Smooth muscle cell of bladder (primary cell): ENCODE results near the gene LBHD1. TPM values are rescaled to one million over a fixed set of nuclear protein-coding genes. Genes with fewer than 3 reads are reported as not detected.

Experiments
- total RNA-seq: library from RNA; depleted of rRNA; stranded (reverse); fragments of >200 nt; gene quantifications from 2 replicates; pipeline ENCODE4 v1.2.3, GENCODE V29; 2014

LBHD1 gene
- total RNA-seq, result 2.4 and 3.0 TPM in 2 replicates

GRCh38 chr11:62671608-62672389 is at the start of gene LBHD1, which contains the start of gene UQCC3:
Gene LBHD1 (minus strand): TSS chr11:62672267. CDS start chr11:62670031, 2,236 bp downstream.
Gene UQCC3 (plus strand): TSS chr11:62671673. CDS start chr11:62671746, 73 bp downstream.

DNA sequence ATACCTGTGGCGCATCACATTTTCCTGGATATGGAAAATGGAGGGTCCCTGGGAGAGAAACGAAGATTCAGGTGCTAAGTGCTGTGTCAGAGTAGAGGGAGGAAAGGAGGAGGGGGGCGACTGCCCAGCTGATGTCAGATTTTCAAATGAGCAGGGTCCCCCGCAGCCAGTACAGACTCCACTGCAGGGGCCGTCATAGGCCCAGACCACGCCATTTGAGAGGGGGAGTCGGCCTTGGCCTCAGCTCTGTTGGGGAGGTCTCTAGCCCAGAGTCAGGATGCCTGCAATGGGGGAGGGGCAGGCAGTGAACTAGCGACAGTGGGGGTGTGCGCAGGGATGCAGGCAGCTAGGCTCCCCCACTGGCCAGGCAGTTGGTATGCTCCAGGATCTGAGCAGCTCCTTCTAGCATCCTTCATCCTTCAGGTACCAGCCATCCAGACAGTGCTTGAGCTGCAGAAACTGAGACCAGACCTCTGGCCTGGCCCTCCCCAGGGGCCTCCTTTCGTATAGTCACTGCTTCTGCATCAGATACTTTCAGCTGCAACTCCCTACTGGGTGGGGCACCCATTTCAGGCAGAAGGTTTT is 35.3 kb upstream of the LBHD1 start, which contains the start of the genes BSCL2 and GNG3:
Gene BSCL2, minus strand, starts transcription at position 148 of the 585 bp plus-strand sequence. CDS start 229 bp downstream, outside the sequence.
Gene GNG3, plus strand, starts transcription at position 400 of the 585 bp plus-strand sequence. CDS start 620 bp downstream, outside the sequence.

GRCh38 chr11:62689421-62690183 is 17.5 kb upstream of the LBHD1 start, which contains the start of gene LRRN4CL:
Gene LRRN4CL (minus strand): TSS chr11:62689530. CDS start chr11:62688508, 1,022 bp downstream.

DNA sequence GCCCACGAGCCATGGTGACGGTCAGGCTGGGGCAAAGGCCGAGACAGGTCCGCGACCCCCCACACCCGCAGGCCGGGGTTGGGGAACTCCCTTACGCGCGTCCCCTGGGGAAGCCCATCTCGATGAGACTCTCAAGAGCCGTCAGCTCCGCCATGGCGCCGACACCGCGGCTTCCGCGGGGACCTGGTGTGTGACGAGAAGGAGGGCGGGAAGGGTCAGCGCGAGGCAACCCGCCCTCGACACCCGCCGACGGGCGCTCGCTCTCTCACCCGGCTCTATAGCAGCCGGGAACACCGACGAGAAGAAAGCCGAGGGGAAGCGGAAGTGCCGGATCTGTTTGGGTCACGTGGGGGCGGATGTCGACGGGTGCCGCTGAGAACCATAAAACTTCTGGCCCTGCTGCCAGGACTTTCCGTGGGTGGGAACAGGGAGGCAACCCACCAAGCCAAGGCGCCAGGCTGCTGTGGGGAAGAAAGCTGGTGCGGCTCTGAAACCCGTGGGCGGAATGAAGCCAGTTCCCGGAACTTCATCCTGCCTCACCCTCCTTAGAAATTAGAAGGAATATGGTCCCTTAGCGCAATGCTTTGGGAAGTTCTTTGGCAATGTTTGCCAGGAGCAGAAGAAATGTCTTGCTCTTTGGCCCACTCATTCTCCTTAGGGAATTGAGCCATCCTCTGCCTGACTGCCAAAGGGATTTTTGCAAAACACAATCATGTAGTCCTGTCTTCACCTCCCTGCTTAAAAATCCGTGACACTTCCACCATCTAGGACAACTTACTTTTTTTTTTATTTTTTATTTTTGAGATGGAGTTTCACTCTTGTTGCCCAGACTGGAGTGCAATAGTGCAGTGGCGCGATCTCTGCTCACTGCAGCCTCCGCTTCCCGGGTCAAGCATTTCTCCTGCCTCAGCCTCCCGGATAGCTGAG is 7.0 kb upstream of the LBHD1 start, which contains the start of gene UBXN1:
Gene UBXN1, minus strand, starts transcription at position 304 of the 927 bp plus-strand sequence. Its CDS starts 150 bp downstream, at position 154.

DNA sequence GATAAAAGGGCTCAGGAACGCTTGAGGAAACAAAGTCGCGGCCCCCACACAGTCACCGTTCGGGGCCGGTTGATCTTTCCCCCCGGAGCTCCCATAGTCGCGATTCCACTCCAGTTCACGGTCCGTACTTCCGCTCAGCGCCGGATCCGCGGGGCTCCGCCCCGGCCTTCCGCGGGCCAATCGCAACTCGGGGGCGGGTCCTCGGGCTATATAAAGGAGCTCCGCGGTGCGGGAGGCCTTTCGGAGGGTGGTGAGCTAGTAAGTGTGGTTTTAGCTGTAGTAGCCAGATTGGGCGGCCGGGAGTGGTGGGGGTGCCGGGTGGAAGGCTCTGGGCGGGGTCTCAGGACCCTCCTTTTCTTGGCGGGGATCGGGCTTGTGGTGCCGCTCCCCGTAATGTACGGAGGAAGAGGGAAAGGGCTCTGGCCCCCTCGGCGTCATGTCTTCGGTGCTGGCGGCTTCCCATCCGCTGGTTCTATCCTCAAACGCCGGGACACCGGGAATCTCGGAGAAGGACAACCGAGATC is 6.9 kb downstream of the LBHD1 start, which contains the start of the genes C11orf98 and CSKMT:
Gene C11orf98, minus strand, starts transcription at position 136 of the 524 bp plus-strand sequence. Its CDS starts 41 bp downstream, at position 95.
Gene CSKMT, plus strand, starts transcription at position 238 of the 524 bp plus-strand sequence. CDS start 568 bp downstream, outside the sequence.

GRCh38 chr11:62645946-62646824 is 25.9 kb downstream of the LBHD1 start, which contains the start of gene GANAB:
Gene GANAB (minus strand): TSS chr11:62646613. CDS start chr11:62646599, 14 bp downstream.

GRCh38 chr11:62621567-62622470 is 50.2 kb downstream of the LBHD1 start, which contains the start of gene B3GAT3:
Gene B3GAT3 (minus strand): TSS chr11:62621986. CDS start chr11:62621947, 39 bp downstream.

Other genes starting within 250 kb of the LBHD1 start
- gene AHNAK, start 125.5 kb downstream of the LBHD1 start, total RNA-seq, result 388 and 488 TPM in 2 replicates
- gene EEF1G, start 98.4 kb downstream of the LBHD1 start, total RNA-seq, result 1,708 and 1,734 TPM in 2 replicates
- gene TUT1, start 80.7 kb downstream of the LBHD1 start, total RNA-seq, result 4.8 and 6.7 TPM in 2 replicates
- gene MTA2, start 70.4 kb downstream of the LBHD1 start, total RNA-seq, result 110 and 118 TPM in 2 replicates
- 12.8 and 14.3 TPM in 2 replicates for gene EML3, start 59.5 kb downstream of the LBHD1 start, total RNA-seq
- gene ROM1, start 59.0 kb downstream of the LBHD1 start, total RNA-seq, result 5.5 and 7.8 TPM in 2 replicates
- gene B3GAT3, start 50.3 kb downstream of the LBHD1 start, total RNA-seq, result 22.3 and 35.2 TPM in 2 replicates
- gene GANAB, start 25.7 kb downstream of the LBHD1 start, total RNA-seq, result 249 and 288 TPM in 2 replicates
- gene INTS5, start 19.0 kb downstream of the LBHD1 start, total RNA-seq, result 15.1 and 22.9 TPM in 2 replicates
- gene C11orf98, start 7.1 kb downstream of the LBHD1 start, total RNA-seq, result 39.7 and 43.3 TPM in 2 replicates
- gene CSKMT, start 7.0 kb downstream of the LBHD1 start, total RNA-seq, result 7.4 and 7.5 TPM in 2 replicates
- gene UQCC3, start 594 bp downstream of the LBHD1 start, total RNA-seq, result 11.7 and 12.1 TPM in 2 replicates
- gene UBXN1, start 6.8 kb upstream of the LBHD1 start, total RNA-seq, result 193 and 199 TPM in 2 replicates
- gene LRRN4CL, start 17.3 kb upstream of the LBHD1 start, total RNA-seq, result 10.6 and 11.7 TPM in 2 replicates
- 58.3 and 73.6 TPM in 2 replicates for gene BSCL2, start 35.2 kb upstream of the LBHD1 start, total RNA-seq
- gene GNG3, start 35.4 kb upstream of the LBHD1 start, total RNA-seq, result not detected in 2 replicates
- gene HNRNPUL2, start 55.2 kb upstream of the LBHD1 start, total RNA-seq, result 7.3 and 9.7 TPM in 2 replicates
- gene TTC9C, start 56.2 kb upstream of the LBHD1 start, total RNA-seq, result 34.0 and 37.4 TPM in 2 replicates
- 9.7 and 12.7 TPM in 2 replicates for gene ZBTB3, start 81.9 kb upstream of the LBHD1 start, total RNA-seq
- 62.2 and 77.1 TPM in 2 replicates for gene POLR2G, start 89.3 kb upstream of the LBHD1 start, total RNA-seq
- 12.1 and 19.1 TPM in 2 replicates for gene TAF6L, start 99.1 kb upstream of the LBHD1 start, total RNA-seq
- 35.7 and 38.4 TPM in 2 replicates for gene TMEM179B, start 115.1 kb upstream of the LBHD1 start, total RNA-seq
- gene TMEM223, start 119.7 kb upstream of the LBHD1 start, total RNA-seq, result 12.8 and 16.0 TPM in 2 replicates
- gene NXF1, start 133.2 kb upstream of the LBHD1 start, total RNA-seq, result 9.7 and 21.1 TPM in 2 replicates
- gene STX5, start 159.8 kb upstream of the LBHD1 start, total RNA-seq, result 46.2 and 49.9 TPM in 2 replicates
- not detected in 2 replicates for gene TEX54, start 160.6 kb upstream of the LBHD1 start, total RNA-seq
- gene WDR74, start 167.3 kb upstream of the LBHD1 start, total RNA-seq, result 51.0 and 77.9 TPM in 2 replicates
- gene SLC3A2, start 208.6 kb upstream of the LBHD1 start, total RNA-seq, result 210 and 296 TPM in 2 replicates
- gene CHRM1, start 249.1 kb upstream of the LBHD1 start, total RNA-seq, result not detected in 2 replicates